ENCODE results near the gene RXRA. TPM values are rescaled to one million over a fixed set of nuclear protein-coding genes. Genes with fewer than 3 reads are reported as not detected.

Gene RXRA
- total and polyA plus RNA-seq, 10 donors: 10.9 to 116 (median 81.0) TPM

DNA sequence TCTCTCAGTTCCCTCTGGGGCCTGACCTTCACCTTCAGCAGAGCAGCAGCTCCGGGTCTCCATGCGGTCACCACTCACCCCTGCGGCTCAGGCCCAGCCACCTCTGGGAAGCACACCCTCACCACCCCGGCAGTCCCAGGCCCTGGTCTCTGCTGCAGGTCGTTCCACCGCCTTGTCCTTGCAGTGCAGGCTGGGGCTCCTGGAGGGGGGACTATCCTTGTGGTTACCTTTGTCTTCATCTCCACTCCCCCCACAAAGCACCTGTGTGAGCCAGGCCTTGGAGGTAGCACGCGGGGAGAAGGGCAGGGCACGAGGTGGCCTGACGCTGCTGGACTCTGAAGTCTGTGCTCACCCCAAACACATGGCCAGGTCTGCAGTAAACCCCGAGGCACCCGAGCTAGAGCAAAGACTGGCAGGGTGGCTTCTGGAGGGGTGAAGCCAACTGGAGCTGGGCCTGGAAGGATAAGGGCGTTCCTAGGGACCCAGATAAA lies 33.2 kb upstream of the RXRA start:
- H3K27me3 ChIP-seq (replicated peaks in 1 of 7): peaks cover 0 to 33% (median 0%) of the 10 kb centered on the region in 7 donors
- 75 to 83% (median 80%) methylated on average over 12 to 13 of the region's 13 CpGs for WGBS, 5 donors
- DNase-seq: peak; percentile 61
- no peaks in the 10 kb centered on the region for H3K36me3 ChIP-seq
- H3K9me3 ChIP-seq: no peaks in the 10 kb centered on the region
- no peak for TF ChIP-seq POLR2A (IDR thresholded peaks at IDR 0.05)
- TF ChIP-seq, protein P1, sequence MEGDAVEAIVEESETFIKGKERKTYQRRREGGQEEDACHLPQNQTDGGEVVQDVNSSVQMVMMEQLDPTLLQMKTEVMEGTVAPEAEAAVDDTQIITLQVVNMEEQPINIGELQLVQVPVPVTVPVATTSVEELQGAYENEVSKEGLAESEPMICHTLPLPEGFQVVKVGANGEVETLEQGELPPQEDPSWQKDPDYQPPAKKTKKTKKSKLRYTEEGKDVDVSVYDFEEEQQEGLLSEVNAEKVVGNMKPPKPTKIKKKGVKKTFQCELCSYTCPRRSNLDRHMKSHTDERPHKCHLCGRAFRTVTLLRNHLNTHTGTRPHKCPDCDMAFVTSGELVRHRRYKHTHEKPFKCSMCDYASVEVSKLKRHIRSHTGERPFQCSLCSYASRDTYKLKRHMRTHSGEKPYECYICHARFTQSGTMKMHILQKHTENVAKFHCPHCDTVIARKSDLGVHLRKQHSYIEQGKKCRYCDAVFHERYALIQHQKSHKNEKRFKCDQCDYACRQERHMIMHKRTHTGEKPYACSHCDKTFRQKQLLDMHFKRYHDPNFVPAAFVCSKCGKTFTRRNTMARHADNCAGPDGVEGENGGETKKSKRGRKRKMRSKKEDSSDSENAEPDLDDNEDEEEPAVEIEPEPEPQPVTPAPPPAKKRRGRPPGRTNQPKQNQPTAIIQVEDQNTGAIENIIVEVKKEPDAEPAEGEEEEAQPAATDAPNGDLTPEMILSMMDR (IDR thresholded peaks at IDR 0.05 in 8 of 11, conservative IDR thresholded peaks at IDR 0.05 in 3 of 11): no peak
- no peak for TF ChIP-seq POLR2AphosphoS5 (IDR thresholded peaks at IDR 0.05)
- peak overlapping the region in 2 of 8 donors; percentile 47 to 58 for H3K27ac ChIP-seq
- H3K4me3 ChIP-seq: peak overlapping the region in 1 of 8 donors; percentile 57
- H3K4me1 ChIP-seq: peaks cover 6 to 20% (median 13%) of the 10 kb centered on the region in 6 donors
- intact Hi-C loops (cut with DNase I; ENCODE audit: low total_unique reads): no loop called here

DNA sequence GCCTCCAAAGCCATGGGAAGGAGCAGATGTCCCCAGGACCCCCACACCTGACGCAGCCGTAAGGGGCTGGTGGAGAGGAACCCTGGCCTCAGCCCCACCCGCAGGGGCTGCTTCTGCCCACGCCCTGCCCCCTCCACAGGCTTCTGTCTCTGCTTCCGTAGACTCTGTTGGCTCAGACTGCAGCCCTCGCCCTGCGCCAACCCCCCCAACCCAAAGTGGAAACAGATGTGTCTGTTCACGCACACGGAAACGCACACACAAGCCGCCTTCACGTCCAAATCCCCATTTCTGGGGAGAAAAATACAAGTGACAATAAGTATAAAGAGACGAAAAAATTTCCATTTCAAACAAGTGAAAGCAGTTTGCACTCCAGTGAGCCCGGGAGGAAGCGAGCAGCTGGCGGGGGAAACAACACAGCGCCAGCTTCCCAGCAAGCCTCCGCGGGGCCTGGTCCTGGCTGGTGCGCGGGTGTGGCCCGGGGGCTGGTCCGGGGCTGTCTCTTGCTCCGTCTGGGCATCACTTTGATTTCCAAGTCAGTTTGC lies 32.6 kb upstream of the RXRA start:
- H3K27me3 ChIP-seq (replicated peaks in 1 of 7): peaks cover 0 to 29% (median 0%) of the 10 kb centered on the region in 7 donors
- TF ChIP-seq POLR2A (IDR thresholded peaks at IDR 0.05) (no peak), POLR2AphosphoS5 (IDR thresholded peaks at IDR 0.05) (peak in 1 of 3 donors; percentile 42)
- TF ChIP-seq, protein P1 (IDR thresholded peaks at IDR 0.05 in 8 of 11, conservative IDR thresholded peaks at IDR 0.05 in 3 of 11): no peak
- WGBS, 5 donors: 5 to 14% (median 8%) methylated on average over 19 to 24 of the region's 24 CpGs
- H3K36me3 ChIP-seq: no peaks in the 10 kb centered on the region
- intact Hi-C loops (cut with DNase I; ENCODE audit: low total_unique reads): no loop called here
- peak; percentile 77 for DNase-seq
- no peaks in the 10 kb centered on the region for H3K9me3 ChIP-seq
- H3K4me1 ChIP-seq: peaks cover 6 to 20% (median 13%) of the 10 kb centered on the region in 6 donors
- H3K4me3 ChIP-seq: peak overlapping the region in 6 of 8 donors; percentile 4 to 57 (median 9)
- peak overlapping the region in 5 of 8 donors; percentile 39 to 63 (median 54) for H3K27ac ChIP-seq

DNA sequence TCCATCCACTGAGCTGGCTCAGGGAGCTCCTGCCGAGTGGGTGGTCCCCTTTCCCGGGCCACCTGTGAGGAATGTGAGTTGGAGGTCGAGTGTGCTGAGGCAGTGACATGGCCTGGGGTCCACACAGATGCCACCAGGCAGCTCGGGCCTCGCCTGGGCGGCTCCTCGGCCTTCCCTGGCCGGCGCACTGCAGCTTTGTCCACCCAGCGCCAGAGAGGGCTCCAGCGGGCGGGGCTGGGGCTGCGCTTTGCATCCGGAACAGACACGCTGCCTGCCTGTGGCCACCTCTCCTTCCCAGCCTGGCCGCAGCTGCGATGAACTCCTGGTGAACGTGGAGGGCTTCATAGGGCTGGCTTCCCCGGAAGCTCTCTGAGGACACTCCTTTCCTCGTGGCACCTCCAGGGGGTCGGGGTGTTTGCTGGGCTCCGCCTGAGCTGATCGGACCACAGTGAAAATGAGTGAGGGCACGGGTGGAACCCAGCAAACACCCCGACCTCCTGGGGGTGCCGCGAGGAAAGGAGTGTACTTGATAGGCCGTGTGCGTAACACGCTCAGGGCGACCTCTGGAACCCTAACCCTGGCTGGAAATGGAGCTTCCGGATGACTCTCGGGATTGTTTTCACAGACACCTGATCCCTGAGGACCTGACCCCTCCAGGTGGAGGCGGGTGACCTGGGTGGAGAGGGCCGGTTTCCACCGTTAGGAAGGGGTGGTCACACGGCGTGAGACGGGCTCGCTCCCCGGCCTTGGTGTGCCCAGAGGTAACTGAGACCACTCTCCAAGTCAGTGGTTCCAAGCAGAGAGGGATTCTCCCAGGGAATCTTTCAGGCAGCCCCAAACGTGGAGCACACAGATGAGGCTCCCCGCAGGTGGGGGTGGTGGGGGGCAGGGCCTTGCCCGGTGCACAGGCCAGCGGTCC lies 31.8 kb upstream of the RXRA start:
- 62 to 75% (median 64%) methylated on average over 32 to 45 of the region's 45 CpGs for WGBS, 5 donors
- peak; percentile 79 for DNase-seq
- no peaks in the 10 kb centered on the region for H3K9me3 ChIP-seq
- H3K27me3 ChIP-seq (replicated peaks in 1 of 7): peaks cover 0 to 29% (median 0%) of the 10 kb centered on the region in 7 donors
- intact Hi-C loops (cut with DNase I; ENCODE audit: low total_unique reads): no loop called here
- peaks cover 6 to 20% (median 13%) of the 10 kb centered on the region in 6 donors for H3K4me1 ChIP-seq
- H3K27ac ChIP-seq: peak overlapping the region in 5 of 8 donors; percentile 39 to 63 (median 54)
- H3K36me3 ChIP-seq: no peaks in the 10 kb centered on the region
- peak in 2 of 3 donors; percentile 26 to 42 for TF ChIP-seq POLR2AphosphoS5 (IDR thresholded peaks at IDR 0.05)
- TF ChIP-seq, protein P1 (IDR thresholded peaks at IDR 0.05 in 8 of 11, conservative IDR thresholded peaks at IDR 0.05 in 3 of 11): no peak
- peak overlapping the region in 4 of 8 donors; percentile 4 to 57 (median 14) for H3K4me3 ChIP-seq

Measured in spleen (tissue), 11 donors.